OCI-LY7 (cell line): Measurements from ENCODE around the gene FSTL1. TPM values are rescaled to one million over a fixed set of nuclear protein-coding genes. Genes with fewer than 3 reads are reported as not detected.

Experiments
- BruUV-seq: library from RNA; stranded (reverse); fragments of 400-500 nt; replicated peaks from 2 replicates; lab custom pipeline; 2021; lab: Mats Ljungman, UMichigan
- CTCF ChIA-PET: fragments of 300-600 bp; sonication (Branson Sonifier 250); formaldehyde crosslinking; loops from one replicate; lab custom pipeline; 2022; ENCODE audit warnings: antibody characterized with exemption; ENCODE audit not compliant: unreplicated experiment; lab: Charles Lee
- POLR2A ChIA-PET: fragments of 300-600 bp; sonication (Branson Sonifier 250); formaldehyde crosslinking; loops from one replicate; lab custom pipeline; 2022; ENCODE audit warnings: antibody characterized with exemption; lab: Charles Lee
- DNase-seq: peaks from one replicate; pipeline ENCODE4 v3.0.0-alpha.2; 2015; ENCODE audit warnings: low spot score
- H2AFZ ChIP-seq: fragments of 200-600 bp; sonication (generic), shearing (Covaris generic); 2 replicates; pipeline ENCODE4 v1.6.1; 2014; ENCODE audit warnings: mild to moderate bottlenecking, antibody characterized with exemption, low read length, moderate library complexity
- H3K27ac ChIP-seq: fragments of 200-600 bp; sonication (generic); 2 replicates; pipeline ENCODE4 v1.5.1; 2014; ENCODE audit warnings: mixed run types, low read depth, mild to moderate bottlenecking, moderate library complexity, low read length, inconsistent platforms; ENCODE audit not compliant: poor library complexity, severe bottlenecking
- H3K36me3 ChIP-seq: fragments of 200-600 bp; sonication (generic); 2 replicates; pipeline ENCODE4 v1.6.1; 2014; ENCODE audit warnings: mild to moderate bottlenecking, antibody characterized with exemption, low read length, moderate library complexity, mixed read lengths; ENCODE audit not compliant: insufficient read depth
- H3K4me1 ChIP-seq: fragments of 200-600 bp; sonication (generic); 2 replicates; pipeline ENCODE4 v1.5.1; 2014; ENCODE audit warnings: mild to moderate bottlenecking, low read length; ENCODE audit not compliant: insufficient read depth, poor library complexity, severe bottlenecking
- H3K4me2 ChIP-seq: fragments of 200-600 bp; sonication (generic); 2 replicates; pipeline ENCODE4 v1.6.1; 2014; ENCODE audit warnings: mild to moderate bottlenecking, low read length
- H3K4me3 ChIP-seq: fragments of 200-600 bp; sonication (generic); 2 replicates; pipeline ENCODE4 v1.5.1; 2014; ENCODE audit warnings: mild to moderate bottlenecking, low read depth, low read length; ENCODE audit not compliant: poor library complexity, severe bottlenecking
- H3K79me2 ChIP-seq: fragments of 200-600 bp; sonication (generic); 2 replicates; pipeline ENCODE4 v1.6.1; 2016; ENCODE audit warnings: low read depth, mild to moderate bottlenecking, low read length, moderate library complexity, mixed read lengths; ENCODE audit not compliant: insufficient read depth
- H3K9me2 ChIP-seq: fragments of 200-600 bp; sonication (generic); 2 replicates; pipeline ENCODE4 v1.6.1; 2016; ENCODE audit warnings: mild to moderate bottlenecking, low read length, mixed read lengths; ENCODE audit not compliant: insufficient read depth
- H3K9me3 ChIP-seq: fragments of 200-600 bp; sonication (generic); 2 replicates; pipeline ENCODE4 v1.6.1; 2014; ENCODE audit warnings: mild to moderate bottlenecking, mixed run types, low read length, mixed read lengths
- H4K20me1 ChIP-seq: fragments of 200-600 bp; sonication (generic); 2 replicates; pipeline ENCODE4 v1.6.1; 2014; ENCODE audit warnings: mild to moderate bottlenecking, antibody characterized with exemption, low read length, moderate library complexity, mixed read lengths; ENCODE audit not compliant: insufficient read depth
- EZH2phosphoT487 ChIP-seq: fragments of 200-600 bp; sonication (generic); IDR thresholded peaks from 2 replicates; pipeline ENCODE4 v1.6.1; 2018; ENCODE audit warnings: low read depth, borderline replicate concordance, mild to moderate bottlenecking, mixed run types, antibody characterized with exemption, low read length, moderate library complexity, mixed read lengths
- intact Hi-C: fragments of 100-400 bp; cut with micrococcal nuclease; formaldehyde crosslinking; loops from one replicate; pipeline ENCODE4 v1.10.0; 2022; ENCODE audit not compliant: unreplicated experiment
- total RNA-seq, 2 experiments: library from RNA; depleted of rRNA in 1 of 2; stranded (reverse); fragments of >200 nt in 1 of 2; shearing (Covaris generic) in 1 of 2; gene quantifications; 2 replicates each; pipeline ENCODE4 v1.2.3, GENCODE V29; 2014 to 2022
- TF ChIP-seq, protein P1 (sequence below): fragments of 200-600 bp; sonication (generic); conservative IDR thresholded peaks from 2 replicates; pipeline ENCODE4 v1.5.1; 2014; ENCODE audit warnings: mild to moderate bottlenecking, antibody characterized with exemption, low read length, moderate library complexity, mixed read lengths

FSTL1 gene
- total RNA-seq, 2 experiments from 2014 or later = 0.09 to 0.74 TPM

DNA sequence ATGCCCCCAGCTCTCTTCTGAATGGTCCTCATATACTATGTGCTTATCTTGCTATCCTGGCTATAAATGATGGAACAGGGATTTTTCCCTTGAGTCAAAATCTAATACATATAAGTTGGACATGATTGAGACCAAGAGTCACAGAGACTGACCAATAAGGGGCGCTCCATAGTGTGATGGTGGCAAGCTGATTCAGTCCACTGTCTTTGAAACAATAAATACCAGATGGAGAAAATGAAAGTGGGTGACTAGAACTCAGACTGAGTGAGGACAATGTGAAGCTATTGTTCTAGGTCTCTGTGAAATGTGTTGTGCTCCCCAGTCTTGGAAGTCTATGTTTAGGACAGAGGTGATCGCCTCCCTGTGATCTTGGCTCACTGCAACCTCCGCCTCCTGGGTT lies 10.6 kb upstream of the FSTL1 start:
- Histone ChIP-seq H3K9me3 (no peaks in the 10 kb centered on the region), H3K4me2 (no peak overlapping the region), H4K20me1 (no peaks in the 10 kb centered on the region), H3K4me1 (no peaks in the 10 kb centered on the region), H3K9me2 (no peaks in the 10 kb centered on the region), H2AFZ (no peak overlapping the region), H3K36me3 (no peaks in the 10 kb centered on the region), H3K79me2 (no peaks in the 10 kb centered on the region), H3K27ac (no peak overlapping the region), H3K4me3 (no peak overlapping the region)
- BruUV-seq = no TSS peak
- ChIA-PET POLR2A (no interaction called here), CTCF (no interaction called here)
- no peak for DNase-seq
- intact Hi-C loops = no loop called here
- no peak for TF ChIP-seq EZH2phosphoT487
- TF ChIP-seq, protein P1, sequence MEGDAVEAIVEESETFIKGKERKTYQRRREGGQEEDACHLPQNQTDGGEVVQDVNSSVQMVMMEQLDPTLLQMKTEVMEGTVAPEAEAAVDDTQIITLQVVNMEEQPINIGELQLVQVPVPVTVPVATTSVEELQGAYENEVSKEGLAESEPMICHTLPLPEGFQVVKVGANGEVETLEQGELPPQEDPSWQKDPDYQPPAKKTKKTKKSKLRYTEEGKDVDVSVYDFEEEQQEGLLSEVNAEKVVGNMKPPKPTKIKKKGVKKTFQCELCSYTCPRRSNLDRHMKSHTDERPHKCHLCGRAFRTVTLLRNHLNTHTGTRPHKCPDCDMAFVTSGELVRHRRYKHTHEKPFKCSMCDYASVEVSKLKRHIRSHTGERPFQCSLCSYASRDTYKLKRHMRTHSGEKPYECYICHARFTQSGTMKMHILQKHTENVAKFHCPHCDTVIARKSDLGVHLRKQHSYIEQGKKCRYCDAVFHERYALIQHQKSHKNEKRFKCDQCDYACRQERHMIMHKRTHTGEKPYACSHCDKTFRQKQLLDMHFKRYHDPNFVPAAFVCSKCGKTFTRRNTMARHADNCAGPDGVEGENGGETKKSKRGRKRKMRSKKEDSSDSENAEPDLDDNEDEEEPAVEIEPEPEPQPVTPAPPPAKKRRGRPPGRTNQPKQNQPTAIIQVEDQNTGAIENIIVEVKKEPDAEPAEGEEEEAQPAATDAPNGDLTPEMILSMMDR = no peak

DNA sequence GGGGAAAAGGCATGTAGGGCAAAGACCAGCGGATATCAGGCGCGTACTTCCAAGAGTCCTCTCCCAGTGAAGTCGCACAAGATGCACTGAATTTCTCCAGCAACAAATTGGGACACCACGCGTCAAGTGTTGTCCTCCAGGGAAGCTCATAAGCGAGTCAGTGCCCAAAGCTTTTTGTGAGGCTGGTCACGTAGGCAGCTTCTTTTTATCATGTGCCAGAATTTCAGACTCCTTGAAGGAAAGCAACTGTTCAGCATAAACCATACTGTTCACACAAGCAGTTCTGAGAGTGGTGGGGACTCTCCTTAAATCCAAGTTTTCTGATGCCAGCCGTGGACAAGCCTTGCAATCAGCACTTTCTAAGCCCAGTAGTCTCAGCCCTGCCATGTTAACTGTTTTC lies 10.1 kb upstream of the FSTL1 start:
- H4K20me1 ChIP-seq = no peaks in the 10 kb centered on the region
- no TSS peak for BruUV-seq
- no peaks in the 10 kb centered on the region for H3K36me3 ChIP-seq
- no peaks in the 10 kb centered on the region for H3K79me2 ChIP-seq
- H3K4me3 ChIP-seq = no peak overlapping the region
- H3K9me3 ChIP-seq = no peaks in the 10 kb centered on the region
- no peak overlapping the region for H3K4me2 ChIP-seq
- H3K4me1 ChIP-seq = no peaks in the 10 kb centered on the region
- TF ChIP-seq, protein P1 = no peak
- no peak for TF ChIP-seq EZH2phosphoT487
- no peak for DNase-seq
- H3K27ac ChIP-seq = no peak overlapping the region
- H2AFZ ChIP-seq = no peak overlapping the region
- ChIA-PET CTCF (no interaction called here), POLR2A (no interaction called here)
- H3K9me2 ChIP-seq = no peaks in the 10 kb centered on the region
- intact Hi-C loops = no loop called here

DNA sequence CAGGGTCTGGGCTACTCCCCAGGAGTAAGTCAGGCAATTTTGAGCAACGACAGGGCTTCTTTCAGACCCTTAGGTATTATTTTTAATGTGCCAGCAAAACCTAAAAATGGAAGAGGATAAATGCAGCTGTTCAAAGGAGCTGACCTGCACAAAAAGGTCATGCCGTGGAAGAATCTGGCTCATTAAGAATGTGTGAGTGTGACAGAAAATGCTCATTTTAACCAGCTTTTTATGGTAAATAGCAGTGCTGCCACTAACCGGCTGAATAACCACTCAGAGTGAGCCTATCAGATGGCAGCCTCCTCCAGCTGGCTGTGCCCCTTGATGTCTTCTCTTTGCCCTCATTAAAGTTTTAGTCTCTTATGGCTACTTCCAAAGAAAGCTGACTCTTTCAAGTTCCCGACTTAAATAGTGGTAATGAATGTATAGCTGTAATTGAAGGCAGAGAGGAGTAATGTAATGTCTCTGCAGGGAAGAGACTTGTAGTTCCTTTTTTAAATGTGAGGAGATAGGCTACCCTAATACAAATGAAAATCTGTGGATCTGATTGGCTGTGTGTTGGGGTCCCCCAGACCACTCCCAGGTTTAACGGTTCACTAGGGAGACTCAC lies 9.5 kb upstream of the FSTL1 start:
- Histone ChIP-seq H2AFZ (no peak overlapping the region), H3K36me3 (no peaks in the 10 kb centered on the region), H3K4me2 (no peak overlapping the region), H3K27ac (no peak overlapping the region), H3K9me2 (no peaks in the 10 kb centered on the region), H3K4me3 (no peak overlapping the region), H4K20me1 (no peaks in the 10 kb centered on the region), H3K4me1 (no peaks in the 10 kb centered on the region), H3K79me2 (no peaks in the 10 kb centered on the region), H3K9me3 (no peaks in the 10 kb centered on the region)
- DNase-seq = no peak
- TF ChIP-seq, protein P1 = no peak
- TF ChIP-seq EZH2phosphoT487 = no peak
- CTCF ChIA-PET = no interaction called here
- BruUV-seq = no TSS peak
- POLR2A ChIA-PET = no interaction called here
- intact Hi-C loops = no loop called here
